Brain microvascular endothelial cell (primary cell): ENCODE results near the gene ENOX1.

ENCODE experiments used
- DNase-seq: peaks from one replicate; pipeline ENCODE4 v3.0.0-alpha.2; 2020
- H3K27ac ChIP-seq: fragments of 250-450 bp; sonication (Bioruptor Pico); 2 replicates; pipeline ENCODE4 v1.5.1; 2020; ENCODE audit warnings: mild to moderate bottlenecking, moderate library complexity
- H3K27me3 ChIP-seq: fragments of 250-450 bp; sonication (Bioruptor Pico); replicated peaks from 2 replicates; pipeline ENCODE4 v1.5.1; 2020; ENCODE audit warnings: mild to moderate bottlenecking
- H3K36me3 ChIP-seq: fragments of 250-450 bp; sonication (Bioruptor Pico); replicated peaks from 2 replicates; pipeline ENCODE4 v1.5.1; 2020; ENCODE audit warnings: mild to moderate bottlenecking
- H3K4me3 ChIP-seq: 2 replicates; pipeline ENCODE4 v1.5.1; 2011; ENCODE audit warnings: low read depth, mild to moderate bottlenecking, control low read depth, low read length, moderate library complexity
- CTCF ChIP-seq: IDR thresholded peaks from 2 replicates; pipeline ENCODE4 v1.5.1; 2011; ENCODE audit warnings: low read depth, mild to moderate bottlenecking, moderate library complexity, low read length, control low read depth, inconsistent platforms; ENCODE audit errors: missing control alignments
- in situ Hi-C: cut with HindIII; loops from 2 replicates; pipeline ENCODE4 v1.10.0; 2017; ENCODE audit warnings: low sequenced_read_pairs, low pct_ligation_motif_present

Gene ENOX1

GRCh38 chr13:43293986-43294385, 492.8 kb downstream of the ENOX1 start:
- no peak for TF ChIP-seq CTCF
- DNase-seq: no peak
- Histone ChIP-seq H3K4me3 (no peak overlapping the region), H3K27ac (no peak overlapping the region), H3K27me3 (no peaks in the 10 kb centered on the region), H3K36me3 (no peaks in the 10 kb centered on the region)
- in situ Hi-C loops: no loop called here

- in situ Hi-C loops: no loop called here
- no peak for DNase-seq
- Histone ChIP-seq H3K36me3 (no peaks in the 10 kb centered on the region), H3K27ac (no peak overlapping the region), H3K27me3 (no peaks in the 10 kb centered on the region), H3K4me3 (no peak overlapping the region)
- no peak for TF ChIP-seq CTCF
These were observed 493.2 kb downstream of the ENOX1 start for GRCh38 chr13:43293561-43293960.

- Histone ChIP-seq H3K27me3 (no peaks in the 10 kb centered on the region), H3K4me3 (no peak overlapping the region), H3K27ac (no peak overlapping the region), H3K36me3 (no peaks in the 10 kb centered on the region)
- no peak for TF ChIP-seq CTCF
- in situ Hi-C loops: no loop called here
- no peak for DNase-seq
These were observed 493.8 kb downstream of the ENOX1 start for GRCh38 chr13:43293008-43293407.

GRCh38 chr13:43291287-43292060, 495.3 kb downstream of the ENOX1 start:
- no peaks in the 10 kb centered on the region for H3K36me3 ChIP-seq
- in situ Hi-C loops: no loop called here

GRCh38 chr13:43289470-43290255, 497.1 kb downstream of the ENOX1 start:
- no peak for TF ChIP-seq CTCF
- in situ Hi-C loops: no loop called here
- Histone ChIP-seq H3K27me3 (no peaks in the 10 kb centered on the region), H3K27ac (no peak overlapping the region), H3K36me3 (no peaks in the 10 kb centered on the region), H3K4me3 (no peak overlapping the region)
- DNase-seq: no peak

More at GRCh38 chr13:43291287-43292060, 495.3 kb downstream of the ENOX1 start:
- no peak for TF ChIP-seq CTCF
- Histone ChIP-seq H3K27me3 (no peaks in the 10 kb centered on the region), H3K4me3 (no peak overlapping the region), H3K27ac (no peak overlapping the region)
- no peak for DNase-seq
